Measurements from ENCODE around the gene NHLRC3.

DNA sequence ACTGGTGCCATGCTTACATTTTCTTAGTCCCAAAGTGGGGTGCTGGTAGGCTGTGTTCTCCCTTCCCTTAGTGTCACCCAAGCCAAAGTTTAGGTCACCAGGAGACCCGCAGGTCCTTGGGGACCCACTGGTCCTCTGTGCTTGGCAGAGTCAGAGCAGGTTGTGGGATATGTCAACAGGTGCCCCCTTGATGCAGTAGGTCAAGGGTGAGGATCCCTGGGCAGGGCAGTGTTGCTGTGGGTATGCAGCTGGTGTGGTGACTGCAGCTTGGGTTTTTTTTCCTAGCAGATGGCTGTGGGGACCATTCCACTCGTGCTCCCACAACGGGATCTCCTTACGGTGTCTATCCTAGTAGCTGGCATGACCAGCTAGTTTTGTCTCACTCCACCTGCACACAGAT lies 23.7 kb downstream of the NHLRC3 start:
- TF ChIP-seq EP300 (IDR thresholded peaks at IDR 0.05), result no peak
- TF ChIP-seq CTCF (IDR thresholded peaks at IDR 0.05), result no peak
- no peak for TF ChIP-seq POLR2A (IDR thresholded peaks at IDR 0.05)
